D721Med (cell line): ENCODE measurements around the gene RAMP3.

Experiments
- DNase-seq: peaks from one replicate; pipeline ENCODE4 v3.0.0; 2011; ENCODE audit warnings: low spot score; ENCODE audit not compliant: insufficient read length
- FAIRE-seq: peaks from 2 replicates; lab custom pipeline; 2011; peaks lifted over from hg19 to GRCh38; lab: Jason Lieb, UNC
- CTCF ChIP-seq: IDR thresholded peaks from 2 replicates; pipeline ENCODE4 v1.5.1; 2012; ENCODE audit warnings: mild to moderate bottlenecking, control low read depth; ENCODE audit not compliant: insufficient read depth; ENCODE audit errors: missing control alignments

RAMP3 gene

GRCh38 chr7:45174966-45175765 is 17.6 kb downstream of the RAMP3 start:
- DNase-seq (no peak), FAIRE-seq (no peak)
- TF ChIP-seq CTCF, result no peak

GRCh38 chr7:45176091-45176490 is 18.5 kb downstream of the RAMP3 start:
- FAIRE-seq, result no peak

GRCh38 chr7:45176886-45177731 is 19.5 kb downstream of the RAMP3 start:
- DNase-seq (no peak), FAIRE-seq (no peak)
- TF ChIP-seq CTCF, result no peak

More at GRCh38 chr7:45176091-45176490, 18.5 kb downstream of the RAMP3 start:
- no peak for TF ChIP-seq CTCF
- DNase-seq, result no peak

- no peak for TF ChIP-seq CTCF
- FAIRE-seq, result no peak
- no peak for DNase-seq
Observed at GRCh38 chr7:45177801-45178200, 20.2 kb downstream of the RAMP3 start.

GRCh38 chr7:45178241-45179225 is 20.9 kb downstream of the RAMP3 start:
- peak; percentile 14 for TF ChIP-seq CTCF
- DNase-seq, result no peak
- no peak for FAIRE-seq

- no peak for TF ChIP-seq CTCF
- no peak for DNase-seq
- no peak for FAIRE-seq
Observed at GRCh38 chr7:45179666-45180065, 22.1 kb downstream of the RAMP3 start.
